WTC11 (cell line): ENCODE results near the gene QRFP. TPM values are rescaled to one million over a fixed set of nuclear protein-coding genes. Genes with fewer than 3 reads are reported as not detected.

ENCODE experiments used
- ATAC-seq: fragments of 200-7000 bp; cut with Tn5 transposase; 2 replicates; pipeline ENCODE4 v1.10.0; 2021; ENCODE audit warnings: mild to moderate bottlenecking, moderate library complexity
- CTCF ChIA-PET: fragments of 300-600 bp; sonication (Branson Sonifier 250); formaldehyde crosslinking; loops from one replicate; lab custom pipeline; 2021; ENCODE audit warnings: antibody characterized with exemption; lab: Charles Lee
- POLR2A ChIA-PET: fragments of 350-600 bp; sonication (Branson Sonifier 250); formaldehyde crosslinking; loops from one replicate; lab custom pipeline; 2021; ENCODE audit warnings: antibody characterized with exemption; lab: Charles Lee
- DNase-seq: peaks from one replicate; pipeline ENCODE4 v3.0.0; 2021; ENCODE audit warnings: low spot score
- H3K27ac Mint-ChIP-seq: 2 replicates; pipeline ENCODE4 v1.8.0; 2021; ENCODE audit warnings: mixed read lengths
- H3K27me3 Mint-ChIP-seq: 2 replicates; pipeline ENCODE4 v1.8.0; 2021; ENCODE audit warnings: low read depth, mild to moderate bottlenecking, moderate library complexity, mixed read lengths
- H3K36me3 Mint-ChIP-seq: 2 replicates; pipeline ENCODE4 v1.8.0; 2021; ENCODE audit warnings: mixed read lengths
- H3K4me1 Mint-ChIP-seq: 2 replicates; pipeline ENCODE4 v1.8.0; 2022; ENCODE audit warnings: mixed read lengths
- H3K4me3 Mint-ChIP-seq: 2 replicates; pipeline ENCODE4 v1.8.0; 2021; ENCODE audit warnings: mild to moderate bottlenecking, moderate library complexity, mixed read lengths
- H3K9me3 Mint-ChIP-seq: 2 replicates; pipeline ENCODE4 v1.8.0; 2021; ENCODE audit warnings: mixed read lengths
- FOXJ3 ChIP-seq: sonication (generic); formaldehyde crosslinking; IDR thresholded peaks from 2 replicates; pipeline ENCODE4 v1.9.0; 2021; ENCODE audit warnings: missing genetic modification reagents, mild to moderate bottlenecking, borderline replicate concordance
- FOXP4 ChIP-seq: sonication (generic); formaldehyde crosslinking; IDR thresholded peaks from 2 replicates; pipeline ENCODE4 v1.8.0; 2022; ENCODE audit warnings: mild to moderate bottlenecking, missing genetic modification reagents
- KAT7 ChIP-seq: sonication (generic); formaldehyde crosslinking; IDR thresholded peaks from 2 replicates; pipeline ENCODE4 v1.8.1; 2023; ENCODE audit warnings: missing genetic modification reagents, mild to moderate bottlenecking, borderline replicate concordance
- NFYB ChIP-seq: sonication (generic); formaldehyde crosslinking; conservative IDR thresholded peaks from 2 replicates; pipeline ENCODE4 v1.8.0; 2022; ENCODE audit warnings: low read depth, missing genetic modification reagents
- OVOL2 ChIP-seq: fragments of 250-450 bp; sonication (Bioruptor Pico); IDR thresholded peaks from 2 replicates; pipeline ENCODE4 v1.9.0; 2021; ENCODE audit warnings: mild to moderate bottlenecking, borderline replicate concordance
- STAT6 ChIP-seq: sonication (generic); formaldehyde crosslinking; conservative IDR thresholded peaks from 2 replicates; pipeline ENCODE4 v1.8.1; 2023; ENCODE audit warnings: mild to moderate bottlenecking, low read depth, missing genetic modification reagents, moderate library complexity
- TEAD1 ChIP-seq: sonication (generic); formaldehyde crosslinking; IDR thresholded peaks from 2 replicates; pipeline ENCODE4 v1.8.0; 2022; ENCODE audit warnings: mild to moderate bottlenecking, missing genetic modification reagents
- TP53 ChIP-seq: sonication (generic); formaldehyde crosslinking; IDR thresholded peaks from 2 replicates; pipeline ENCODE4 v1.8.1; 2023; ENCODE audit warnings: mild to moderate bottlenecking, missing genetic modification reagents
- ZNF121 ChIP-seq: sonication (generic); formaldehyde crosslinking; IDR thresholded peaks from 2 replicates; pipeline ENCODE4 v1.8.0; 2023; ENCODE audit warnings: missing genetic modification reagents
- ZNF219 ChIP-seq: sonication (generic); formaldehyde crosslinking; IDR thresholded peaks from 2 replicates; pipeline ENCODE4 v1.8.0; 2023; ENCODE audit warnings: missing genetic modification reagents, mild to moderate bottlenecking, borderline replicate concordance
- total RNA-seq: library from RNA; stranded (reverse); gene quantifications from 3 replicates; pipeline ENCODE4 v1.2.3, GENCODE V29; 2021

The QRFP gene
- total RNA-seq, 1 experiment from 2014 or later = not detected

GRCh38 chr9:130845901-130846481, 50.6 kb downstream of the QRFP start (continued):
- TF ChIP-seq FOXP4 (CRISPR knock-in tag) (no peak), OVOL2 (CRISPR knock-in tag) (no peak)

GRCh38 chr9:130845254-130845653, 51.4 kb downstream of the QRFP start:
- ChIA-PET CTCF (interaction anchor here (1.1 to 2.3 kb wide), 3 partner anchors 18 to 144 kb away, joined by 3 to 13 read pairs (median 7); no protein-coding TSS in a partner anchor), POLR2A (interaction anchor here (1.2 to 2.1 kb wide), 2 partner anchors 10 to 77 kb away, joined by 3 to 12 read pairs; partner anchors contain the start of gene ABL1)
- TF ChIP-seq ZNF121 (CRISPR knock-in tag) (peak; percentile 81; the same call in 1 of the 2 replicates), ZNF219 (no peak)
- Mint-ChIP-seq H3K27ac (peak overlapping the region; percentile 94), H3K4me3 (no peak overlapping the region; the same call in 1 of the 2 replicates), H3K27me3 (no peaks in the 10 kb centered on the region), H3K9me3 (peaks cover 4% of the 10 kb centered on the region), H3K36me3 (peaks cover 4% of the 10 kb centered on the region; the same call in 1 of the 2 replicates), H3K4me1 (peaks cover 79% of the 10 kb centered on the region)
- ATAC-seq (no peak), DNase-seq (no peak)

- Mint-ChIP-seq H3K9me3 (no peaks in the 10 kb centered on the region), H3K4me1 (peaks cover 81% of the 10 kb centered on the region), H3K4me3 (no peak overlapping the region), H3K27ac (peak overlapping the region; percentile 80), H3K27me3 (no peaks in the 10 kb centered on the region), H3K36me3 (no peaks in the 10 kb centered on the region)
- ATAC-seq = no peak
- DNase-seq = no peak
- CTCF ChIA-PET = interaction anchor here (1.2 kb wide), 1 partner anchor 80 kb away, joined by 4 read pairs; no protein-coding TSS in a partner anchor
- POLR2A ChIA-PET = no interaction called here
- no peak for TF ChIP-seq KAT7 (CRISPR knock-in tag)
- no peak for TF ChIP-seq FOXJ3 (CRISPR knock-in tag)
- TF ChIP-seq STAT6 (CRISPR knock-in tag) = no peak
- no peak for TF ChIP-seq TEAD1 (CRISPR knock-in tag)
- no peak for TF ChIP-seq NFYB (CRISPR knock-in tag)
Observed at GRCh38 chr9:130844044-130844451, 52.6 kb downstream of the QRFP start.

GRCh38 chr9:130843049-130843908, 53.3 kb downstream of the QRFP start:
- peak overlapping the region; percentile 67 for H3K27ac Mint-ChIP-seq
- no peaks in the 10 kb centered on the region for H3K9me3 Mint-ChIP-seq
- peaks cover 88% of the 10 kb centered on the region for H3K4me1 Mint-ChIP-seq
- ChIA-PET POLR2A (no interaction called here), CTCF (interaction anchor here (0.9 to 2.2 kb wide), 3 partner anchors 23 to 79 kb away, joined by 3 to 10 read pairs (median 4); no protein-coding TSS in a partner anchor)
- ATAC-seq (no peak), DNase-seq (no peak)
- no peak for TF ChIP-seq TP53 (CRISPR knock-in tag)
- no peak overlapping the region for H3K4me3 Mint-ChIP-seq
- no peaks in the 10 kb centered on the region for H3K36me3 Mint-ChIP-seq
- H3K27me3 Mint-ChIP-seq = no peaks in the 10 kb centered on the region

Other genes starting within 250 kb of the QRFP start
- gene PRDM12, start 232.2 kb downstream of the QRFP start, total RNA-seq = 0.07 to 0.09 TPM in 2 of 3 replicates, not detected in the other
- gene EXOSC2, start 203.0 kb downstream of the QRFP start, total RNA-seq = 76.1 to 80.3 TPM (median 79.2 TPM) in 3 replicates
- gene ABL1, start 61.6 kb downstream of the QRFP start, total RNA-seq = 87.5 to 104 TPM (median 89.1 TPM) in 3 replicates
- gene FIBCD1, start 42.4 kb upstream of the QRFP start, total RNA-seq = 6.6 to 9.1 TPM (median 8.8 TPM) in 3 replicates
- 35.9 to 50.9 TPM (median 36.0 TPM) in 3 replicates for gene LAMC3, start 112.4 kb upstream of the QRFP start, total RNA-seq
- gene AIF1L, start 199.7 kb upstream of the QRFP start, total RNA-seq = 103 to 109 TPM (median 106 TPM) in 3 replicates
- gene NUP214, start 228.8 kb upstream of the QRFP start, total RNA-seq = 39.9 to 42.8 TPM (median 41.8 TPM) in 3 replicates